GM03348 (cell line): ENCODE results near the gene HDDC3.

Experiments used
- DNase-seq: peaks from one replicate; pipeline ENCODE4 v3.0.0; 2012; ENCODE audit warnings: low spot score

Gene HDDC3, protein sequence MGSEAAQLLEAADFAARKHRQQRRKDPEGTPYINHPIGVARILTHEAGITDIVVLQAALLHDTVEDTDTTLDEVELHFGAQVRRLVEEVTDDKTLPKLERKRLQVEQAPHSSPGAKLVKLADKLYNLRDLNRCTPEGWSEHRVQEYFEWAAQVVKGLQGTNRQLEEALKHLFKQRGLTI

DNA sequence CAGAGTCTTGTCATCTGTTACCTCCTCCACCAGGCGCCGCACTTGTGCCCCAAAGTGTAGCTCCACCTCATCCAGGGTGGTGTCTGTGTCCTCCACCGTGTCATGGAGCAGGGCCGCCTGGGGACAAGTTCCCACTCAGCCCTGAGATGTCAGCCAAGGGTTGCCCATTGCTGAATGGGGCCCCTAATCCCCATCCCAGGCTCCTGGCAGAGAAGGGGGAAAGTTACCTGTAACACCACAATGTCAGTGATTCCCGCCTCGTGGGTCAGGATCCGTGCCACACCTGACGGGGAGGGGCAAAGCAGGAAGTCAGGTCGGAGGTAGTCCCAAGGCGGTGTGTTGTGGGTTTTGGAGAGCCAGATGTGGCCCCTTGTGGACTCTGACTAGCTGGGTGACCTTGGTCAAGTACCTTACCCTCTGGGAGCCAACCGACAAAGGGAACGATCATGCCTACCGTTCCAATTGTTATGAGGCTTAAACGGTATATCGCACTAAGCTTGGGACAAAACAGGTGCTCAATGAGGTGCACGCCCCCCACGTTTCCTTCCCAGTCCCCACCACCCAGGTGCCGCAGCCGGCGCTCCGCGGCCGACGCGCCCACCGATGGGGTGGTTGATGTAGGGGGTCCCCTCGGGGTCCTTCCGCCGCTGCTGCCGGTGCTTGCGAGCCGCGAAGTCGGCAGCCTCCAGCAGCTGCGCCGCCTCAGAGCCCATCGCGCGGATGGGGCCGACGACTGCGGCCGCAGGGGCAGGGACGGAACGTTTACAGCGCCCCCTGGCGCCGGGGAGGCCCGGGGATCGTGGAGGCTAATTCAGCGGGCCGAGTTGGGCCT lies at the start of gene HDDC3:
TSS of gene HDDC3 (minus strand) at position 722 of the 832 bp plus-strand sequence. CDS start at position 713, 9 bp downstream.
- DNase-seq, result peak; percentile 97

GRCh38 chr15:90982135-90982534 lies 49.8 kb upstream of the HDDC3 start:
- no peak for DNase-seq

GRCh38 chr15:90981681-90982080 lies 49.3 kb upstream of the HDDC3 start:
- DNase-seq, result no peak

- no peak for DNase-seq
These were observed 47.2 kb upstream of the HDDC3 start for GRCh38 chr15:90979582-90979981.

- DNase-seq, result no peak
These were observed 41.9 kb upstream of the HDDC3 start for GRCh38 chr15:90974216-90974615.

DNA sequence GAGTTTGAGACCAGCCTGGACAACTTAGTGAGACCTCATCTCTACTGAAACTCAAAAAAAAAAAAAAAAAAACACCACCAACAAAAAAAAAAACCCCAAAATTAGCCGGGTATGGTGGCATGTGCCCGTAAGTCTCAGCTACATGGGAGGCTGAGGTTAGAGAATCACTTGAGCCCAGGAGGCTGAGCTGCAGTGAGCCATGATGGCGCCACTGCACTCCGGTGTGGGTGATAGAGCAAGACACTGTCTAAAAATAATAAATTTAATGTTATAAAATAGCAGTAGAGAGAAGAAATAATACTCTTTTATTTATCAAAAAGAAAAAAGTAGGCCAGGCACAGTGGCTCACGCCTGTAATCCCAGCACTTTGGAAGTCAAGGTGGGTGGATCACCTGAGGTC lies 39.8 kb upstream of the HDDC3 start:
- no peak for DNase-seq

DNA sequence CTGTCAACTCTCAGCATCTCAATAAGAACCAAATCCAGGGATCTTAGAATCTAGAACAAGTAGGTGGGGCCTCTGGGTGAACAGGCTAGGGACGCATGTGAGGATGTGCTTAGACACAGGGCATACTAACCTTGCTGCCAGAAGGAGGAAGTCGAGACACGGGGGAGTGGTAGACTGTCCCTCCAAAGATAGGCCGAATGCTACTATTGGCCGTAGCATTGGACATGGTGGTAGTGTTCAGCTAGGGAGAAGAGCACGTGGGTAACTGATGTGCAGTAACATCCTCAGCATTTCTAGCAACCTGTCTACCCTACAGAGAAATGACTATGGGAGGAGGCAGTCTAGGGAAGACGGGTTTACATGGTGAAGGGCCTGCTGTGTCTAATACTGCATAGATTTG lies 37.9 kb upstream of the HDDC3 start:
- no peak for DNase-seq

GRCh38 chr15:90968434-90968833 lies 36.1 kb upstream of the HDDC3 start:
- DNase-seq, result no peak

DNA sequence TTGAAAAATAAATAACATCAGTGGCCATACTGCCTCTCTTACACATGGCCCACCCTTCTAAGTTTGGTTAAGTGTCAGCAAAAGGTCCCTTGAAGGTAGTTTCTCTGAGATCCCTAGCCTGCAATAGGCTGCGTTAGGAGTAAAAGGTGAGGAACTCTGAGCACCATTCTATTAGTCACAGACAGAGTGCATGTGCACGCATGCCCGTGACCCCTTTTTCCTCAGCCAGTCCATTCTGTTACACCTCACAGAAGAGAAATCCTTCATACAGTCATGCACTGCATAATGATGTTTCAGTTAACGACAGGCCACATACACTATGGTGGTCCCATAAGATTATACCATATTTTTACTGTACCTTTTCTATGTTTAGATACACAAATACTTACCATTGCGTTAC lies 34.9 kb upstream of the HDDC3 start:
- DNase-seq, result no peak

DNA sequence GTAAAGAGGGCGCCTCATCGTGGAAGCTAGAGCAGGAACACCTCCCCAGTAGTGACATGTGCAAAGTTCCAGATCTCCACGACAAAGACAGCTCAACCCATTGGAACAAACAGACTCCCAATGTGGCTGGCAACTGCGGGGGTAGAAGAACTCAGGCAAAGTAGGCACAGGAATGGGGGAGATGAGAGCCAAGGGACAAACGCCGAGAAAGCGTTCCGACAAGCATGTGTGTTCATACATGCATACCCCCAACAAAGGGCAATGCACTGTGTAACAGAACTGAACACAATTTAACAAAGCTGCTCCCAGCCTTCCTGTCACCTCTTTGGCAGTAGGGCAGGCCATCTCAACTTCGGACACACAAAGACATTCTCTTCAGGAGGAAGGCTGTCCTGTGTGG lies 33.9 kb upstream of the HDDC3 start:
- no peak for DNase-seq

DNA sequence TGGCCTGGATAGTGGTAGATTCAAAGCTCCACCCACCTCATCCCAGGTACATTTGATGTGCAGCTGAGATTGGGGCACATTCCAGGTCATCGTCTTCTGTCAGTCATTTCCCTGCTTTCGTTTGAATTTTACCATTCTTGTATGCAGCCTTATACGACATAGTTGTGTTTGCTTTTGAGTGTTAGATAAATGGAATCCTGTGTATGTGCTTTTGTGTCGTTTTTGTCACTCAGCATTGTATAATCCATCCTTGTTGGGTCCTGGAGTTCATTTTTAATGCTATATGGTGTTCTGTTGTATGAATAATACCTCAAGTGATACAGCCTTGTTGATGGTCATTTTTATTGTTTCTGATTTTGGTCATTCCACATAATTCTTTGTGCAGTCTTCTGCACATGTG lies 29.7 kb upstream of the HDDC3 start:
- no peak for DNase-seq

DNA sequence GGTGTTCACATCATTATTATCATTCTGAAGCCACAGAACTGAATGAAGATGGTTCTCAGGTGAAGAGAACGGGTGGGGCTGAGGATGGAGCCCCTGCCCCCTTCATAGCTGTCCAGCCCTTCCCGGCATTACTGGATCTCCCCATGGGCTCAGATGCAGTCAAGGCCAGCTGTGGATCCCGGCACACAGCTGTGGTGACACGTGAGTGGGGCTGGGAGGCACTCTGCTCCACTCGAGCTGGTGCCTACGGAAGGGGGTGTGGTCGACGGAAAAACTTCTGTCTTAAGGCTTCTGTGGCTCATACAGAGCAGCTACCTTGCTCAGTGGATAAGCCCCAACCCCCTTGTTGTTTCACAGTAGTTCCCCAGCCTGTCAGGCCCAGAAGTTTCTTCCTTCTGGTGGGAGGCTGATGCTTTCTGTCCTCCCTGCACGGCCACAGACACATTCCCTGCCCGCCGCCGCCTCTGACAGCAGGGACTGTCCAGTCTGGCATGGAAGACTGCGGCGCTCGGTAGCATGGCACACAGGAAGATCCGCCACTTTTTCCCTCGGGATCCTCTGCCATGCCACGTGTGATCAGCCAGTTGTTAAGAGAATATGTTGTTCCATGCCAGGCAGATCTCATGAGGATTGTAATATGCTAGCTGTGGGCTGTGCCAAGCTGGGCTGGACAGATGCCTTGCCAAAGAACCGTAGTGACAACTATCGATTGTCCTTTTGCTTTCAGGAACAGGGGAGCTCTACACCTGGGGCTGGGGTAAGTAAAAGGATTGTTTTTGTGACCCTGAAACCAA lies 28.1 kb upstream of the HDDC3 start:
- no peak for DNase-seq

- DNase-seq, result peak; percentile 40
These were observed 27.5 kb upstream of the HDDC3 start for GRCh38 chr15:90959894-90960293.

- no peak for DNase-seq
These were observed 26.8 kb upstream of the HDDC3 start for GRCh38 chr15:90959028-90959595.

DNA sequence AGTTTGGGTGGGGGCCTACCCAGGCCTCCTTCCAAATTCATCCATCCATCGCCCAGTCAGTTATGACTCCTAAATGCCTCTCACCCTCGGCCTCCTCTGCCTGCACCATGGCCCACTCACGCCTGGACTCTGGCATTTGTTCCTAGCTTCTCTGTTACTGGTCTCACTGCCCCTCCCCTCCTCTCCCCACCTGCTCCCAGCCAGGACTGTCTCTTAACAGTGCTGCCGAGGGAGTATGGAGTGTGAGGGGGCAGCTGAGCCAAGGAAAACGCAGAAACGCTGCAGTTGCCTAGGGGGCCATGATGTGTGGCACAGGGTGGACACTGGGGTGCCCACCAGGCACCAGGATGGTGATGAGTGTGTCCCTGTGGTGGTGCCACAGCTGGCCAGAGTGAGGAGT lies 25.4 kb upstream of the HDDC3 start:
- DNase-seq, result no peak

GRCh38 chr15:90957031-90957790 lies 24.9 kb upstream of the HDDC3 start:
- peak; percentile 68 for DNase-seq

- peak; percentile 95 for DNase-seq
These were observed 24.1 kb upstream of the HDDC3 start for GRCh38 chr15:90956274-90957030.

DNA sequence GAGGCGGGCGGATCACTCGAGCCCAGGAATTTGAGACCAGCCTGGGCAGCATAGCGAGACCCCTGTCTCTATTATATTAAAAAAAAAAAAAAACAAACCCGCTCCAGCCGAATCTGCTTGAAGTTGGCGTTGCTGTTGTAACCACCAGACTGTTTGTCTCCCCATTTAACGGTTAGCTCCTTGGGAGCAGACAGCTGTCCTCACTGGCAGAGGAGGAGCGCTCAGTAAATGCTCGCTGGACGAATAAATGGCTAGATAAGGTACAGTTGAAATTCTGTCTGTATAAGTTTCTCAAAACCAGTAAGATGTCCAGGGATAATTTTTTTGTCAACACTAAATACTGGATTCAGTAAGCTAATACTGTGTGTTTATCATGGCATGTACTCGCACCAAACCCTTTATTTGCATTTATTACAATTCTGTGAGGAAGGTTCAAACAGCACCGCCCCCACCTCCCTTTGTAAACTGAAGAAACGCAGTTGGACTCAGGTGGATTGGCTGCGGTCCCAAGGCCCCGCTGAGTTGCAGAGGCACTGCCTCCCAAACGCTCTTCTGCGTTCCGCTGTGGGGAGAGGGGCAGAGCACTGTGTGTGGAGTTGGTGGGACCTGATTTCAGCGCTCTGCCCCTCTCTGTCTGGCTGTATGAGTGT lies 23.4 kb upstream of the HDDC3 start:
- DNase-seq, result no peak

DNA sequence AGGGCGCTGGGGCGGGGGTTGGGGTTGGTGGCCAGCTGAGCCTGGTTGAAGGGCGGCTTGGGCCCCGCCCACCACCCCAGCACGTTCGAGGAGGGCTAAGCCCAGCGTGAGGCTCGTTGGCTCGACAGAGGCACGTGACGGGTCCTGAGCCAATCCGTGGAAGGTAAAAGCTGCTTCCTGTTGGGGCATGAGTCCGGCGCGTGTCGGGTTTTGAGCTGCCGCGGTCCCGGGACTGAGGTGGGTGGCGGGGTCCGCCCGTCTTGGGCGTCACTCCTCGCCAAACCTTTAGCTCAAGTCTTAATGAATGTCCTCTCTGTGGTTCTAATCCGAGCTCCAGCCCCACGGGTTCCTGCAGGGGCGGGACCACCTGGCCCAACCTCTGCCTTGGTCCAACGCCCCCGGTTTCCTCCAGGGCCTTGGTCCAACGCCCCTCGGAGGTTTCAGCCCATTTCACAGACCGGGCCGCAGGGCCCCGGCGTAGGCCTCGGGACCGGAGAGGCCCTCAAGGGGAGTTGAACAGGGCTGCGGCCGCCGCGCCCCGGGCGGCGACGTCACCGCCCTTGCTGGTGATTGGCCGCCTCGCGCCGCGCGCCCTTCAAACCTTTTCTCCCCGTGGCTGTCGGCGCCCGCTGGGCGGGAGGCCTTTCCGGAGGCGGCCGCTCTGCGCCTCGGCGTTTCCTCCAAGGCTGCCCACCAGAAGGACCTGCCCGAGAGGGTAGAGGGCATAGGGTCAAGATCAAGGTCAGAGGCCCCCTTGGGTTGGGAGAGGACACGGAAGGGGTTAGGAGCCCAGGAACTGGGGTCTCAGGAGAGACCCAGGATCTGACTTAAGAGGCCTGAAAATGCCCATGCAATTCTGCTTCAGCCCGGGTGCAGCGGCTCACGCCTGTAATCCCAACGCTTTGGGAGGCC lies 22.6 kb upstream of the HDDC3 start, which contains the start of gene RCCD1:
TSS of gene RCCD1 (plus strand) at position 173 of the 912 bp plus-strand sequence. CDS start 1,851 bp downstream, outside the sequence.
- DNase-seq, result peak; percentile 98
